HG03097 (cell line): ENCODE results near the gene DDX1.
"Not testable (repeated sequence)": the region's sequence is repeated elsewhere in the genome, so short reads cannot be mapped to it uniquely, and the experiment has no call there.

Source experiments
- ATAC-seq: cut with Tn5 transposase; IDR thresholded peaks from one replicate; pipeline ENCODE4 v1.9.1; 2021; ENCODE audit not compliant: unreplicated experiment, low FRiP score

The DDX1 gene

GRCh38 chr2:15614545-15615300, 23.1 kb downstream of the DDX1 start:
- no peak for ATAC-seq

DNA sequence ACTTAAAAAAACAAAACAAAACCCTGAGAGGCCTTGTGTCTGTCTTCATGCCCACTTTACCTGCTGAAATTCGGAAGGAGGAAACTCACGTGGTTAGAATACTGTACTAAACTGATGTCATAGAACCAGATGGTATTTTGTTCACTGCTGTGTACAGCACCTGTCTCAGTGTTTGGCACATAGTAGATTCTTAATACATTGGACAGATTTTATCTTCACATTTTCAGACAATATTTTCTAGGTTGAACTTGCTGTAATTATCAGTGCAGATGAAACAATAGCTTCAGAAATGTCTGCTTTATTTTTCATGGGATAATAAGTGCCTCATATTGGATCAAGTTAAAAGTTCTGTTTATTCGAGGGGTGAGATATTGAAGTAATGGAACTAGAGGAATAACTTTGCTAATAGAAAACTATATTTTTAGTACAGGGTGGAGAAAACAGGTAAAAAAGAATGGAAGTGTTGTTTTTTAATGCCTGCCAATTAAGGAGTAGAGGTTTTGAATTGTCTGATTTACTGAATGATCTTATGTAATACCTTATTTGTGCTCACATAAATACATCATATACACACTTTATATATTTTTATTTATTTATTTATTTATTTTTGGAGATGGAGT, 23.7 kb downstream of the DDX1 start:
- no peak for ATAC-seq

DNA sequence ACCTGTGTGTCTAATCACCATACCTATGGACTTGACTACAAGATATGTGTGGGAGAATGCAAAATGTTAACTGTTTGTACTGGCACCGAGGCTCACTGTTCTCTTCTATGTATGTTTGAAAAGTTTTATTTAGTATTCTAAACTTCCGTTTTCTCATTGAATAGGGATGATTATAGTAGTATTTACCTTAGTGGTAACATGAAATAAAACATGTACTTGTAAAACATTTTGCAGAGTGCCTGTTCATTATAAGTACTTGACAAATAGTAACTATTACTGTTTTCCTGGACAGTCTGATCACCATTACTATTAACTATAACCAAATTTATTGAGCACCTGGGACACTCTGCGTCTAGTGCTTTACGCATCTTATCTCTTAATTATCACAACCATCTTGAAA, 24.8 kb downstream of the DDX1 start:
- ATAC-seq, result no peak

DNA sequence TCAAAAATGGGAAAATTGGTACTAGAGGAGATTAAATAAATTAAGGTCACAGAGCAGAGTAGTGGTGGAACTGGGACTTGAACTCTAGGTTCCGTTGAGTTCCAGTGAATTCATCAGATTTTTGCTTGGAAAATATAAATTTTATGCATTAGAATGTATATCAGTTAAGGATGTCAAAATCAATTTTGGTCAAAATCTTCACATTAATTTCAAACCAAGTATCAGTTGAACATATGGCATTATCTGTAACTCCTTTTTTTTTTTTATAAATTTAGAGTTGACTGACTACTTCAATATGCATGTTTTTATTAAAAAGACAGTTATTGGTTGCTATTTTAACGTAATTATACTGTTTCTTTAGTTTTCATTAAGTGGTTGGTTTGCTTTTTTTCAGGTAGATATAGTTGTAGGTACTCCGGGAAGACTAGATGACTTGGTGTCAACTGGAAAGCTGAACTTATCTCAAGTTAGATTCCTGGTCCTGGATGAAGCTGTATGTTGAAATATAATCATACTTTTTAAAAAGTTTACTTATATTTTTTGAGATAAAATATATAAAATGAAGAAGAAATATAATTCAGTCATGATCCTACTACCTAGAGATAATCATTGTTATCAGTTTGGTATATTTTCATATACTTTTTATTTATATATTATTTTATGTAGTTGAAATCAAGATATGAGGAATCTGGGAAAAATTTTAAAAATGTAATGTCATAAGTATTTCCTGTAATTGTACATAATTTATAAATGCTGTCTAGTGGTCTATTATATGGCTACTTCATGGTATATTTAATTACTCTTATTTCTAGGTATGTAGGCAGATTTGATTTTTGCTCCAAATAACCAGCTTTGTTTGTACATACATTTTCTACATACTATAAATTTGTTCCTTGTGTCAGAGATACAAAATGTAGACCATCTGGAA, 25.4 kb downstream of the DDX1 start:
- no peak for ATAC-seq

DNA sequence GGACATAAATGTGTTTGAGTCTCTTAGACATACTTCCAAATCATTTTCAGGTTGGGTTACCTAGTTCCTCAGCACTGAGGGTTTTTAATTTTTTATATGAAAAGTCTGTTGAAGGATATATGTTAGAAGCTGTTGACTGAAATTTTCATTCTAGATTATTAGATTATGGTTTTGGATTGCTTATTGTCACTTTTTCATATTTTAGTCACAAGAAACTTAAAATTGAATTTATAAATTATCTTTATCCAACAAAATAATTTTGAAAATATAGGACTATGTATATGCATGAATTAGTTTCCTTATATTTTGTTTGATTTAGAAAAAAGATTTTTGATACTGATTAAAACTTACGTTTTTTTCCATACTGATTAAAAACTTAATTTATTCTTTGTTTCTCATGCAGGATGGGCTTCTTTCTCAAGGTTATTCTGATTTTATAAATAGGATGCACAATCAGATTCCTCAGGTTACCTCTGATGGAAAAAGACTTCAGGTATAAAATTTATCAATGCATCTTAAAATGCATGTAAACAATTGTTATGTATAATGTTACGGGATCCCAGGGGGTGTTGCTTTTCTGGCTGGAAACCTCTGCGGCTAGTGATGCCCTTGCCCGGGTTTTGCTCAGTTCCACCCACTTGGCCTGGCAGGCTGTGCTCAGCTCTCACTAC, 26.2 kb downstream of the DDX1 start:
- no peak for ATAC-seq

DNA sequence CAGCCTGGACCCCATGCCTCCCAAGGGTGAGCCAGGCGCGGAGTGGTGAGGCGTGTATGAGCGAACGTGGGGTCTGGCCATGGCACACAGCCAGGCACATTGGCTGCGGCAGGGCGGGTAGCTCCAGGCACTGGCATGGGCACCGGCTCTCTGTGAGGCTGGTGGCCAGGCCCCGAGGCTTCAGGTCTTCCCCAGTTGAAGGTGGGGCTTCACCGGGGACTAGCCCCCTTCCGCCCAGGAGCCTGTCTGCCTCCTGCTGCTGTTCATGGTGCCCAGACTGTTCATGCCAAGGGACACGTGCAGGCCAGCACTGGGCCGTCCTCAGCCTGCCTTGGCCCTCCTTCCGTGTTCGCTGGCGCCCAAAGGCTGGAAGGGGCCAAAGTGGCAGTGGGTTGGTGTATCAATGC, 26.8 kb downstream of the DDX1 start:
- ATAC-seq, result no peak

DNA sequence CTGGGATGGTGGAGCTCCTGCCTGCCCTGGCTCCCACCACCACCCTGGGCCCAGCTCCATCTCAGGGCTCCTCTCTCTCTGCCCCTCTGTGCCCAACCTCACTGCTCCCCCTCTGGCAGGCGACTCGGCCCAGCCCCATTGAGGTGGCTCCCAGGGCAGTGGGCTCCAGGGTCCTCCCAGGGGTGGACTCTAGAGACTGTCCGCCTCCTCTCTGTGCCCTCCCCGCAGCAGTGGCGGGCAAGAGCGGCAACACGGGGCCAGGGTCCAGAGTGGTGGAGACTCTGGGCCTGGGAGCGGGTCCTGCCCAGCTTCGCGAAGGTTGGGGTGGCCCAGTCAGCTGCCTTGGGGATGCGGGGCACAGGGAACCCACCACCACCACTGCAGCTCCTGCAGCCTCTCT, 27.4 kb downstream of the DDX1 start:
- no peak for ATAC-seq

DNA sequence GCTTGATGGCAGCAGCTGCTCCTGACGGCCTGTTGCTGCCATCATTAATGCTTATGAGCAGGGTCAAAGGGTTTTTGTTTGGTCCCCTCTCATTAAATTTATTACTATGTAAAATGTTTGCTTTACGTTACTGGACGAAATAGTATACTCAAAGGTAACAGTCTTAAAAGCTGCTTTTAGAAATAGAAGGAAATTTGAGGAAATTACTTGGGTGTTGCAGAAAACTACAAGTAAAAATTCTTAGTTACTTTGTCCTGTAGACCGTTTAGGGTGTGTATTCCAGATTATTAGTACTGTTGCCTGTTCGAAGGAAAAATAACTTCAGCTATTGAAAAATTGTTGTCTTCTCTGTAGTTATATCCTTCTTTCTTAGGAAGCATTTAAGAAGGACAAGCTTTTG, 27.8 kb downstream of the DDX1 start:
- no peak for ATAC-seq

DNA sequence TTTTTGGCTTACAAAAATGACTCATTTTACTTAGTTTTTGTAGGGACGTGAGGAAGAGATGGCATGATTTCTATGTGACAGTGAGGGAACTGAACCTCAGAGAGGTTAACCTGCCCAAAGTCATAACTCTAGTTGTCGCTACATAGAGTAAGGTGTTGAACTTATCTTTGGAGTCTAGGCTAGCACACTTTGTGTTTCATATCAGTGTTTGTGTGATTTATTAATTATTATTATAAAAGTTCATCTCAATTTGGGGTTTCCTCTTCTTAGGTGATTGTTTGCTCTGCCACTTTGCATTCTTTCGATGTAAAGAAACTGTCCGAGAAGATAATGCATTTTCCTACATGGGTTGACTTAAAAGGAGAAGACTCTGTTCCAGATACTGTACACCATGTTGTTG, 28.3 kb downstream of the DDX1 start:
- ATAC-seq, result no peak

- ATAC-seq, result no peak
Observed at GRCh38 chr2:15620340-15620739, 28.7 kb downstream of the DDX1 start.

- no peak for ATAC-seq
Observed at GRCh38 chr2:15620857-15621471, 29.3 kb downstream of the DDX1 start.

- ATAC-seq, result not testable (repeated sequence)
Observed at GRCh38 chr2:15621472-15621870, 29.8 kb downstream of the DDX1 start.

DNA sequence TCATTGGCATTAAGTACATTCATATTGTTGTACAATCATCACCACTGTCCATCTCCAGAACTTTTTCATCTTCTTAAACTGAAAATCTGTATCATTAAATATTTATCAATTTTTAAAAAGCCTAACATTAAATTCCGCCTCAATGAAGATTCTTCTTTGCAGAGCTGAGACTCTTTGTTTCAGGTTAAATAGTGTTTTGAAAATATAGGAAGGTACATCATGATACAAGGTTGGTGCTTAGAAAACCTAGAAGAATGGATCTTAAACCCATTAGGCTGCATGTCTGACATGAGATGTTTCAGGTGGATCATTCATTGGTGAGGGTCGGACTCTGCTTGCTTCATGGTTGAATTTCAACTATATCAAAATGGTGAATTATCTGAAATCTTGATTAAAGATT, 30.5 kb downstream of the DDX1 start:
- ATAC-seq, result no peak

DNA sequence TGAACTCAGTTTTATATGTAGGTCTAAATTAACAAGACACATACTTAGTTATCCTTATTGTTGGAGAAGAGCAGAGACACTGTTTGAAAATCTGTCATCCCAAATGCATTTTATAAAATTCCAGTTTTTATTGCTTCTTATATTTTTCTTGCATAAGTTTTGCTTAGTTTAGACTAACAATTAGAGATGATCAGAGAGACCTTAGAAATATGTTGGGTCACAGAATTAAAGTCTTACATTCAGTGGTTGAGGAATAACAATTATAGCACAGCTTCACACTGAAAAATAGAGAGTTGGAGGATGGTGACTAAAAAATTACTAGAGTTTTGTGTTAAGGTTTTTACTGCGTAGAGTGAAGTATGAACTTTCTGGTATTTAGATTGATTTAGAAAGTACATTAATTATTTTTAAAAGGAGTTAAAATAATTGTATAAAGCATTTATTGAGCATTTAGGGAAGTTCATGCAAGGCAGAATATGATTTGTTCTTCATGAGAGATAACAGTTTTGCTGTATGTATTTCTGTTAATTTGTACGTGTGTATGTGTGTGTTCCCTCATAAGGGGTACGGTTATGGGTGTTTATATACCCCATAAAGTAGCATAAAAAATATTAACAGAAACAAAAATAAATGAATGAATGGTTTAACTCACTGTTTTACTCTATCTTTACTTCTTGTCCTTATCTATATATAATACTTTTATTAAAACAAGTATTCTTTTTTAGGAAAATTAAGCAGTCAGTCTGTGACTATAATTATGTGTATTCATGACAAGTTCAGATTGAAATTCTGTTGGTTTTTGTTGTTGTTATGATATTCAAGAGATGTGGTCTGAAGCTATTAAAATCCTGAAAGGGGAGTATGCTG, 31.2 kb downstream of the DDX1 start:
- no peak for ATAC-seq

DNA sequence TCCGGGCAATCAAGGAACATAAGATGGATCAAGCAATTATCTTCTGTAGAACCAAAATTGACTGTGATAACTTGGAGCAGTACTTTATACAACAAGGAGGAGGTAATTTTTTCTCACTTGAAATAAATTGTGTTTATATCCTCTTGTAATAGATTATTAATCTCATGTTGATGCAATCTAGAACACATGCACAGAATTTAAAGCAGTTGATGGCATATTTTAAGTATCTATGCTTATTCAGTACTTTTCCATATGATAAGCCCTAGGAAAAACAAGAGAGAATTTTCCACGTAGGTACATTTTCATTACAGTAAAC, 31.8 kb downstream of the DDX1 start:
- ATAC-seq, result no peak

DNA sequence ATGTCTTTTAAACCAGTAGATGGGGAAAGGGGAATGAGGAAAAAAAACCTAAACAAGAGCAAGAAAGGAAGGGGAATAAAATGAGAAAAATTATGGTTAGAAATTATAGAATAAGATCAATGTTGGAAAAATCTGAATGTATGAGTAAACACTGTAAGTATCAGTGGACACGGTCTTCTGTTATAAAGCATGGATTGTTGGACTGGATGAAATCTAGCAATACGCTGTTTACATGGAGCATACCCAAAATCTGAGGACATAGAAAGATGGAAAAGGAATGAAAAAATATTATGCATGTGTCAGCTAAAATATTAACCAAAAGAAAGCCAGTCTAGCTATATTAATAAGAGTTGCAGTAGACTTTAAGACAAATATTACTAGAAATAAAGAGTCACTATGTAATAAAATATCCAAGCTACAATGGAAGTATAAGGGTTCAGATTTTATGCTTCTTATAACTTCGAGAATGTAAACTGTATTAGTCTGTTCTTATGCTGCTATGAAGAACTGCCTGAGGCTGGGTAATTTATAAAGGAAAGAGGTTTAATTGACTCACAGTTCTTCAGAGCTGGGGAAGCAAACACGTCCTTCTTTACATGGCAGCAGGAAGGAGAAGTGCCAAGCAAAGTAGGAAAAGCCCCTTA, 32.4 kb downstream of the DDX1 start:
- no peak for ATAC-seq

DNA sequence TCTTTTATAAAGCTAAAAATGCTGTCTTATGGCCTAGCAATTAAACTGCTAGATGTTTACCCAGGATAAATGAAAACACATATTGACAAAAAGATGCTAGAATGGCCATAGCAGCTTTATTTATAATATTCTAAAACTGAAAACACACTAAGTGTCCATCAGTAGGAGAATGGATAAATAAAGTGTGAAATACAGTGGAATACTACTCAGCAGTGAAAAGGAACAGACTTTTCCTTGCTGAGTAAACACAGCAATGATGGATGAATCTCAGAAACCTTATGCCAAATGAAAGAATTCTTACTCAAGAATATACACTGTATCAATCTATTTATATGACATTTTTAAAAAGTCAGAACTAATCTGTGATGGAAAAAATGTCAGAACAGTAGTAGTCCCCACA, 33.2 kb downstream of the DDX1 start:
- ATAC-seq, result no peak

- ATAC-seq, result no peak
Observed at GRCh38 chr2:15625344-15626036, 33.8 kb downstream of the DDX1 start.

DNA sequence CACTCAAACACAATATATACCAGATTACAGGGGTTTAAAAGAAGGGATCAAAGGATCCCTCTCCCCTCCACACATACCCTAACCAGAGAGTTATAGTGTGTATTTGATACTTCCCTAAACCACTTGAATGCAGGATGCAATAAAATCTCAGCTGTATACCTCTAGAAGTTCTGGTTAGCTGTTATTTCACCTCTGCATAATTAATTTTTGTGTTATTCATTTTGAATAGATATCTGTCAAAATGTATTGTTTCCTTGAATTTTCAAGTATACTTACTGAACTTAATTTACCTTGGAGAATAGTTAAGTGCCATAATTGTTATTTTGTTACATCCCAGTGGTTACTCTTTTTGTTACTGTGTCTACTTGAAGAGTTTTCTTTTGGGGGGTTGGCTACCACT, 34.5 kb downstream of the DDX1 start:
- ATAC-seq, result no peak
